Skin epidermis (tissue), 12 donors: Measurements from ENCODE around the gene PECR.

ENCODE experiments used
- H3K27ac ChIP-seq, 21 experiments: fragments of 200-600 bp; sonication (generic) in 11 of 21; one replicate each; pipeline ENCODE4 v1.5.0; 2020; ENCODE audit warnings: mild to moderate bottlenecking in 3 of 21, inconsistent platforms in 2 of 21, moderate library complexity in 2 of 21
- H3K4me3 ChIP-seq, 7 experiments: fragments of 200-600 bp; sonication (generic) in 2 of 7; one replicate each; pipeline ENCODE4 v1.5.0; 2020; ENCODE audit warnings: inconsistent platforms in 2 of 7, mild to moderate bottlenecking in 2 of 7, moderate library complexity in 1 of 7

The PECR gene

GRCh38 chr2:216044883-216045486 is 36.6 kb downstream of the PECR start:
- no peak overlapping the region for H3K27ac ChIP-seq
- no peak overlapping the region for H3K4me3 ChIP-seq

GRCh38 chr2:216043949-216044348 is 37.7 kb downstream of the PECR start:
- Histone ChIP-seq H3K4me3 (no peak overlapping the region), H3K27ac (no peak overlapping the region)

GRCh38 chr2:216041438-216041837 is 40.2 kb downstream of the PECR start:
- H3K27ac ChIP-seq, result no peak overlapping the region
- H3K4me3 ChIP-seq, result no peak overlapping the region

GRCh38 chr2:216039918-216040317 is 41.7 kb downstream of the PECR start:
- H3K27ac ChIP-seq, result no peak overlapping the region

GRCh38 chr2:216034065-216034464 is 47.5 kb downstream of the PECR start:
- no peak overlapping the region for H3K27ac ChIP-seq
- no peak overlapping the region for H3K4me3 ChIP-seq

More at GRCh38 chr2:216039918-216040317, 41.7 kb downstream of the PECR start:
- no peak overlapping the region for H3K4me3 ChIP-seq

GRCh38 chr2:216033403-216033802 is 48.2 kb downstream of the PECR start:
- H3K27ac ChIP-seq, result no peak overlapping the region
- no peak overlapping the region for H3K4me3 ChIP-seq

- peak overlapping the region in 3 of 21 experiments; percentile 13 to 54 (median 42) for H3K27ac ChIP-seq
Observed at GRCh38 chr2:216031960-216032689, 49.5 kb downstream of the PECR start.

GRCh38 chr2:216030216-216030615 is 51.4 kb downstream of the PECR start:
- H3K27ac ChIP-seq, result no peak overlapping the region

More at GRCh38 chr2:216031960-216032689, 49.5 kb downstream of the PECR start:
- no peak overlapping the region for H3K4me3 ChIP-seq

GRCh38 chr2:216029416-216030129 is 52.0 kb downstream of the PECR start:
- no peak overlapping the region for H3K4me3 ChIP-seq

More at GRCh38 chr2:216030216-216030615, 51.4 kb downstream of the PECR start:
- H3K4me3 ChIP-seq, result no peak overlapping the region

GRCh38 chr2:216024779-216025336 is 56.8 kb downstream of the PECR start:
- H3K27ac ChIP-seq, result no peak overlapping the region
- no peak overlapping the region for H3K4me3 ChIP-seq

More at GRCh38 chr2:216029416-216030129, 52.0 kb downstream of the PECR start:
- H3K27ac ChIP-seq, result no peak overlapping the region

GRCh38 chr2:216023055-216023648 is 58.5 kb downstream of the PECR start:
- Histone ChIP-seq H3K4me3 (no peak overlapping the region), H3K27ac (no peak overlapping the region)

- no peak overlapping the region for H3K4me3 ChIP-seq
- no peak overlapping the region for H3K27ac ChIP-seq
Observed at GRCh38 chr2:216021768-216022565, 59.6 kb downstream of the PECR start.

- H3K27ac ChIP-seq, result no peak overlapping the region
Observed at GRCh38 chr2:216018709-216019108, 62.9 kb downstream of the PECR start.

GRCh38 chr2:216017365-216017764 is 64.2 kb downstream of the PECR start:
- no peak overlapping the region for H3K4me3 ChIP-seq
- H3K27ac ChIP-seq, result peak overlapping the region in 9 of 21 experiments; percentile 3 to 75 (median 24)

More at GRCh38 chr2:216018709-216019108, 62.9 kb downstream of the PECR start:
- no peak overlapping the region for H3K4me3 ChIP-seq

GRCh38 chr2:216016581-216016980 is 65.0 kb downstream of the PECR start:
- peak overlapping the region in 9 of 21 experiments; percentile 2 to 75 (median 25) for H3K27ac ChIP-seq
- H3K4me3 ChIP-seq, result no peak overlapping the region

GRCh38 chr2:216015722-216016464 is 65.7 kb downstream of the PECR start:
- Histone ChIP-seq H3K27ac (peak overlapping the region in 8 of 21 experiments; percentile 2 to 75 (median 48)), H3K4me3 (no peak overlapping the region)

- Histone ChIP-seq H3K27ac (peak overlapping the region in 1 of 21 experiments; percentile 75), H3K4me3 (no peak overlapping the region)
Observed at GRCh38 chr2:216014986-216015385, 66.6 kb downstream of the PECR start.

- Histone ChIP-seq H3K27ac (peak overlapping the region in 8 of 21 experiments; percentile 83 to 95 (median 91)), H3K4me3 (peak overlapping the region in 1 of 7 experiments; percentile 63)
Observed at GRCh38 chr2:216014006-216014405, 67.6 kb downstream of the PECR start.
